Measurements from ENCODE around the gene GAGE12C. TPM values are rescaled to one million over a fixed set of nuclear protein-coding genes. Genes with fewer than 3 reads are reported as not detected.
"Not testable (repeated sequence)": the region's sequence is repeated elsewhere in the genome, so short reads cannot be mapped to it uniquely, and the experiment has no call there.

The GAGE12C gene
- not detected for total RNA-seq
- long read RNA-seq = 0 reads

- ATAC-seq; DNase-seq (ENCODE audit: missing footprints); intact Hi-C loops (cut with DNase I): not testable (repeated sequence)
Observed at GRCh38 chrX:49531877-49532276, at the start of gene GAGE12C. GAGE12C (plus strand) TSS chrX:49532177; CDS start chrX:49533332, 1,155 bp downstream.

GRCh38 chrX:49541433-49541832, 9.5 kb downstream of the GAGE12C start, which contains the start of gene GAGE12D:
GAGE12D (plus strand) TSS chrX:49541733; CDS start chrX:49542888, 1,155 bp downstream.
- DNase-seq (ENCODE audit: missing footprints); ATAC-seq; intact Hi-C loops (cut with DNase I): not testable (repeated sequence)

- DNase-seq (ENCODE audit: missing footprints); intact Hi-C loops (cut with DNase I); ATAC-seq: not testable (repeated sequence)
Observed at GRCh38 chrX:49550989-49551388, 19.0 kb downstream of the GAGE12C start, which contains the start of gene GAGE12E. GAGE12E (plus strand) TSS chrX:49551289; CDS start chrX:49552444, 1,155 bp downstream.

GRCh38 chrX:49560542-49560941, 28.6 kb downstream of the GAGE12C start, which contains the start of gene GAGE12F:
GAGE12F (plus strand) TSS chrX:49560842; CDS start chrX:49561997, 1,155 bp downstream.
- DNase-seq (ENCODE audit: missing footprints); intact Hi-C loops (cut with DNase I); ATAC-seq: not testable (repeated sequence)

- ATAC-seq; intact Hi-C loops (cut with DNase I): not testable (repeated sequence)
- peak; percentile 54 for DNase-seq (ENCODE audit: missing footprints)
Observed at GRCh38 chrX:49568728-49569127, 36.8 kb downstream of the GAGE12C start.

- intact Hi-C loops (cut with DNase I); DNase-seq (ENCODE audit: missing footprints); ATAC-seq: not testable (repeated sequence)
Observed at GRCh38 chrX:49569152-49569551, 37.2 kb downstream of the GAGE12C start.

GRCh38 chrX:49570100-49570499, 38.1 kb downstream of the GAGE12C start, which contains the start of gene GAGE12G:
GAGE12G (plus strand) TSS chrX:49570400; CDS start chrX:49571555, 1,155 bp downstream.
- ATAC-seq; intact Hi-C loops (cut with DNase I); DNase-seq (ENCODE audit: missing footprints): not testable (repeated sequence)

- intact Hi-C loops (cut with DNase I); DNase-seq (ENCODE audit: missing footprints); ATAC-seq: not testable (repeated sequence)
Observed at GRCh38 chrX:49579649-49580048, 47.7 kb downstream of the GAGE12C start, which contains the start of gene GAGE12H. GAGE12H (plus strand) TSS chrX:49579949; CDS start chrX:49581104, 1,155 bp downstream.

Other genes starting within 250 kb of the GAGE12C start
- gene GAGE10, start 228.5 kb upstream of the GAGE12C start, total RNA-seq = not detected
- not detected for gene GAGE12J, start 210.1 kb upstream of the GAGE12C start, total RNA-seq
- gene GAGE13, start 200.6 kb upstream of the GAGE12C start, total RNA-seq = not detected
- gene GAGE12D, start 9.6 kb downstream of the GAGE12C start, total RNA-seq = not detected
- gene GAGE12E, start 19.1 kb downstream of the GAGE12C start, total RNA-seq = not detected
- not detected for gene GAGE12F, start 28.7 kb downstream of the GAGE12C start, total RNA-seq
- gene GAGE12G, start 38.2 kb downstream of the GAGE12C start, total RNA-seq = not detected
- not detected for gene GAGE12H, start 47.8 kb downstream of the GAGE12C start, total RNA-seq
- gene GAGE2A, start 57.3 kb downstream of the GAGE12C start, total RNA-seq = not detected
- gene GAGE1, start 66.8 kb downstream of the GAGE12C start, total RNA-seq = not detected
- not detected for gene PAGE1, start 163.8 kb downstream of the GAGE12C start, total RNA-seq